ENCODE data around the gene KIF3A. TPM values are rescaled to one million over a fixed set of nuclear protein-coding genes. Genes with fewer than 3 reads are reported as not detected.

KIF3A gene
- total RNA-seq, 1 experiment from 2014 or later: 12.7 TPM

DNA sequence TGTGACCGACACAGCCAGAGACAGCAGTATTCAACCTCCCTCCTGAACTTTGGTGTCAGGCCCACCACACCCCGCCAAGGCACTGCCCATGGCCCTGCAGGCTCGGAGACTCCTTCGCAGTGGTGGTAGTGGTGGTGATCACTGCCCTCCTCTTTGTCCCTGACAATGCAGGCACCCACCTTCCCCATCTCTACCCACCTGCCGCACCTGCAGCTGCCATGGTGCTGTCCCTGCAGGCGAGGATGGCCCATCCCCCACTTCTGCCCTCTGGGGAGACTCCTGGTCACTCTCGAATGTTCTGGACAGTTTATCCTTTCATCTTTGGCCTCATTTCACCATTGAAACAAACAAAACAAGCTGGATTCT is 67.9 kb downstream of the KIF3A start:
- H3K27ac ChIP-seq (ENCODE audit: low read depth, low read length): no peak overlapping the region
- no peak overlapping the region for H3K4me2 ChIP-seq (ENCODE audit: low read length)
- no peaks in the 10 kb centered on the region for H4K20me1 ChIP-seq (ENCODE audit: insufficient read depth)
- CTCF ChIA-PET: no interaction called here
- DNase-seq (ENCODE audit: low read depth, low spot score) (no peak), ATAC-seq (no peak)
- H3K27me3 ChIP-seq (ENCODE audit: insufficient read depth, low read length): no peaks in the 10 kb centered on the region
- RAD21 ChIA-PET (ENCODE audit: low non-redundant PET in 1 of 2, low total read pairs in 2 of 2, uncharacterized antibody in 2 of 2, unreplicated experiment in 2 of 2): no interaction called here
- H3K9ac ChIP-seq (ENCODE audit: low read length): no peak overlapping the region
- H3K36me3 ChIP-seq (ENCODE audit: control insufficient read depth in 1 of 2, insufficient read depth in 2 of 2, low read length in 2 of 2): no peaks in the 10 kb centered on the region
- TF ChIP-seq, protein P1, sequence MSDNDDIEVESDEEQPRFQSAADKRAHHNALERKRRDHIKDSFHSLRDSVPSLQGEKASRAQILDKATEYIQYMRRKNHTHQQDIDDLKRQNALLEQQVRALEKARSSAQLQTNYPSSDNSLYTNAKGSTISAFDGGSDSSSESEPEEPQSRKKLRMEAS (IDR thresholded peaks at IDR 0.05): no peak
- TF ChIP-seq SIN3A (IDR thresholded peaks at IDR 0.05; ENCODE audit: low read depth): no peak
- TF ChIP-seq EGR1 (IDR thresholded peaks at IDR 0.05; ENCODE audit: low read depth): no peak
- no peak for TF ChIP-seq TCF7L2 (IDR thresholded peaks at IDR 0.05; ENCODE audit: borderline replicate concordance, extremely low read depth, insufficient read depth, insufficient read length)
- no peak for TF ChIP-seq POLR2A (IDR thresholded peaks at IDR 0.05; ENCODE audit: borderline replicate concordance, extremely low read depth, insufficient read depth, insufficient read length)
- TF ChIP-seq, protein P2, sequence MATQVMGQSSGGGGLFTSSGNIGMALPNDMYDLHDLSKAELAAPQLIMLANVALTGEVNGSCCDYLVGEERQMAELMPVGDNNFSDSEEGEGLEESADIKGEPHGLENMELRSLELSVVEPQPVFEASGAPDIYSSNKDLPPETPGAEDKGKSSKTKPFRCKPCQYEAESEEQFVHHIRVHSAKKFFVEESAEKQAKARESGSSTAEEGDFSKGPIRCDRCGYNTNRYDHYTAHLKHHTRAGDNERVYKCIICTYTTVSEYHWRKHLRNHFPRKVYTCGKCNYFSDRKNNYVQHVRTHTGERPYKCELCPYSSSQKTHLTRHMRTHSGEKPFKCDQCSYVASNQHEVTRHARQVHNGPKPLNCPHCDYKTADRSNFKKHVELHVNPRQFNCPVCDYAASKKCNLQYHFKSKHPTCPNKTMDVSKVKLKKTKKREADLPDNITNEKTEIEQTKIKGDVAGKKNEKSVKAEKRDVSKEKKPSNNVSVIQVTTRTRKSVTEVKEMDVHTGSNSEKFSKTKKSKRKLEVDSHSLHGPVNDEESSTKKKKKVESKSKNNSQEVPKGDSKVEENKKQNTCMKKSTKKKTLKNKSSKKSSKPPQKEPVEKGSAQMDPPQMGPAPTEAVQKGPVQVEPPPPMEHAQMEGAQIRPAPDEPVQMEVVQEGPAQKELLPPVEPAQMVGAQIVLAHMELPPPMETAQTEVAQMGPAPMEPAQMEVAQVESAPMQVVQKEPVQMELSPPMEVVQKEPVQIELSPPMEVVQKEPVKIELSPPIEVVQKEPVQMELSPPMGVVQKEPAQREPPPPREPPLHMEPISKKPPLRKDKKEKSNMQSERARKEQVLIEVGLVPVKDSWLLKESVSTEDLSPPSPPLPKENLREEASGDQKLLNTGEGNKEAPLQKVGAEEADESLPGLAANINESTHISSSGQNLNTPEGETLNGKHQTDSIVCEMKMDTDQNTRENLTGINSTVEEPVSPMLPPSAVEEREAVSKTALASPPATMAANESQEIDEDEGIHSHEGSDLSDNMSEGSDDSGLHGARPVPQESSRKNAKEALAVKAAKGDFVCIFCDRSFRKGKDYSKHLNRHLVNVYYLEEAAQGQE (IDR thresholded peaks at IDR 0.05; ENCODE audit: low read depth): no peak
- TF ChIP-seq, protein P3, sequence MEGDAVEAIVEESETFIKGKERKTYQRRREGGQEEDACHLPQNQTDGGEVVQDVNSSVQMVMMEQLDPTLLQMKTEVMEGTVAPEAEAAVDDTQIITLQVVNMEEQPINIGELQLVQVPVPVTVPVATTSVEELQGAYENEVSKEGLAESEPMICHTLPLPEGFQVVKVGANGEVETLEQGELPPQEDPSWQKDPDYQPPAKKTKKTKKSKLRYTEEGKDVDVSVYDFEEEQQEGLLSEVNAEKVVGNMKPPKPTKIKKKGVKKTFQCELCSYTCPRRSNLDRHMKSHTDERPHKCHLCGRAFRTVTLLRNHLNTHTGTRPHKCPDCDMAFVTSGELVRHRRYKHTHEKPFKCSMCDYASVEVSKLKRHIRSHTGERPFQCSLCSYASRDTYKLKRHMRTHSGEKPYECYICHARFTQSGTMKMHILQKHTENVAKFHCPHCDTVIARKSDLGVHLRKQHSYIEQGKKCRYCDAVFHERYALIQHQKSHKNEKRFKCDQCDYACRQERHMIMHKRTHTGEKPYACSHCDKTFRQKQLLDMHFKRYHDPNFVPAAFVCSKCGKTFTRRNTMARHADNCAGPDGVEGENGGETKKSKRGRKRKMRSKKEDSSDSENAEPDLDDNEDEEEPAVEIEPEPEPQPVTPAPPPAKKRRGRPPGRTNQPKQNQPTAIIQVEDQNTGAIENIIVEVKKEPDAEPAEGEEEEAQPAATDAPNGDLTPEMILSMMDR (IDR thresholded peaks at IDR 0.05 in 2 of 3, conservative IDR thresholded peaks at IDR 0.05 in 1 of 3; ENCODE audit: borderline replicate concordance in 1 of 3, insufficient read depth in 1 of 3, low read depth in 2 of 3, low read length in 2 of 3): no peak
- no TSS peak for BruUV-seq (replicated peaks)
- peaks cover 4 to 19% of the 10 kb centered on the region in 2 experiments for H3K4me1 ChIP-seq (ENCODE audit: control insufficient read depth in 1 of 2, insufficient read depth in 2 of 2, low read length in 2 of 2)
- no peaks in the 10 kb centered on the region for H3K9me3 ChIP-seq (ENCODE audit: control insufficient read depth in 1 of 2, insufficient read depth in 1 of 2, low read depth in 1 of 2, low read length in 2 of 2)
- no peaks in the 10 kb centered on the region for H3K9me2 ChIP-seq (ENCODE audit: insufficient read depth)
- intact Hi-C loops (cut with micrococcal nuclease): no loop called here
- POLR2A ChIA-PET: no interaction called here
- no peak overlapping the region for H3K4me3 ChIP-seq (replicated peaks in 1 of 2; ENCODE audit: low read depth in 1 of 2, low read length in 2 of 2)
- H3K79me2 ChIP-seq (ENCODE audit: insufficient read depth, low read length): no peaks in the 10 kb centered on the region
- no peak overlapping the region for H2AFZ ChIP-seq (ENCODE audit: low read depth, low read length, poor library complexity, severe bottlenecking)
